ELF-1 (cell line): ENCODE data around the gene AMH.
A peak's percentile ranks its signal among the peaks of the same experiment; 100 is the strongest.

Experiments used
- DNase-seq: peaks from one replicate; pipeline ENCODE4 v3.0.0-alpha.2; 2016; ENCODE audit warnings: low read depth, low spot score

The AMH gene

DNA sequence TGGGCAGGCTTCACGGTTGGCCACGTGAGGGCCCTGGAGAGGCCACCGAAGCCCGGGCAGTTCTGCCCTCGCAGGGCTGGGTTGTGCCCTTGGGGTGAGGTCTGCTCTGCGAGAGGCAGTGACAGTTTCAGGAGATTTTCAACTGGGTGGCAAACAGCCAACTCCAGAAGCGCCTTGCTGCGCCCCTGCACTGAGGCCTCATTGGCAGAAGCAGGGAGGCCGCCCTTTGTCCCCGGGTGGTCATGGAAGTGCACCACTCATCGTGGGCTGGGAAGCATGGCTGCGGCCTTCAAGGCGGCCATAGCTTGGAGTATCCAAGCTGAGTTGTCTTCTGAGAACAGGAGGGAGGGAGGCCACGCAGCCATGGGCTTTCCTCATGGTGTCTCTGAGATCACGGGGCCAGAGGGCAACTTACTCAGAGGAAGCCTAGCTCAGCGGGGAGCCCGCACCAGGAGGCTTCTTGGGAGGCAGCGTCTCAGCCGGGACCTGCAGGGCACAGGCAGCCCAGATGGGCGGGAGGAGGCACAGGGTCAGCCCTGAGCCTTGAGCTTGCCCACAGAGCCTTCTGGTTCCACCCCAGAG lies 27.8 kb upstream of the AMH start:
- no peak for DNase-seq

DNA sequence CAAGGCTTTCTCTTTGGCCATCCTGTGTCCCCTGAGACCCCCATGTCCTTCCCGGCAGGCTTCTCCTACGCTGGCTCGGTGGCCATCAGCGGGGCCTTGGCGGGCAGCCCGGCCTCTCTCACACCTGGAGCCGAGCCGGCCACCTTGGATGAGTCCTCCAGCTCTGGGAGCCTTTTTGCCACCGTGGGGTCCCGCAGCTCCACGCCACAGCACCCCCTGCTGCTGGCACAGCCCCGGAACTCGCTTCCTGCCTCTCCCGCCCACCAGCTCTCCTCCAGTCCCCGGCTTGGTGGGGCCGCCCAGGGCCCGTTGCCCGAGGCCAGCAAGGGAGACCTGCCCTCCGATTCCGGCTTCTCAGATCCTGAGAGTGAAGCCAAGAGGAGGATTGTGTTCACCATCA lies 27.2 kb upstream of the AMH start:
- no peak for DNase-seq

DNA sequence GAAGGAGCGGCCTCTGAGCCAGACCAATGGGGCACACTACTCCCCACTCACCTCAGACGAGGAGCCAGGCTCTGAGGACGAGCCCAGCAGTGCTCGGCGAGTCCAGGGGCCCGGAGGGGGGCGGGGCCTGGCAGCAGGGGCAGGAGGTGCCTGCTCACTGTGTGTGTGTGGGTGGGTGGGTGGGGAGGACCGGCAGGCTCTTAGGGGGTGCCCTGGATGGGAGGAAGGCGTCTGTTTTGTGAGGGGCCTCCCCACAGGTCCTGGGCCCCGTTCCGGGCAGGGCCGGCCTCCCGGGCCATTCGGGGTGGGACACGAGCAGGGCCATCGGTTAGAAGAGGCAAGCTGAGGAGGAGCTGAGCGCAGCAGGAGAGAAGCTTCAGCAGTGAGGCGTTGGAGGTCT lies 25.7 kb upstream of the AMH start:
- DNase-seq = no peak

DNA sequence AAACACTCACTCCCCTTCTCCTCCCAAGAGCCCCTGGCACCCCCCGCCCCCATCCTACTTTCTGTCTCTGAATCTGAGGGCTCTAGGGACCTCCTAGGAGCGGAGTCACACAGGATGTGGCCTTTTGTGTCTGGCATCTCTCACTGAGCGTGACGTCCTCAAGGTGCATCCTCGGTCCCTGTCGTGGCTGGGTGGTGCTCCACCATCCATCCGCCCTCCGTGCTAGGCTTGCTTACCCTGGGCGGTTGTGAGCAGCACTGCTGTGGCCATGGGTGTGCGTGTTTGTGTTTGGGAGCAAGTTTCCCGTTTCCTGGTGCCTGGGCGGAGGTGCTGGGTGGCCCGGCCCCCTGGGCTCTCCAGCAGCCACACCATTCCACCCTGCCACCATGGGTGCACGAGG lies 25.2 kb upstream of the AMH start:
- no peak for DNase-seq

DNA sequence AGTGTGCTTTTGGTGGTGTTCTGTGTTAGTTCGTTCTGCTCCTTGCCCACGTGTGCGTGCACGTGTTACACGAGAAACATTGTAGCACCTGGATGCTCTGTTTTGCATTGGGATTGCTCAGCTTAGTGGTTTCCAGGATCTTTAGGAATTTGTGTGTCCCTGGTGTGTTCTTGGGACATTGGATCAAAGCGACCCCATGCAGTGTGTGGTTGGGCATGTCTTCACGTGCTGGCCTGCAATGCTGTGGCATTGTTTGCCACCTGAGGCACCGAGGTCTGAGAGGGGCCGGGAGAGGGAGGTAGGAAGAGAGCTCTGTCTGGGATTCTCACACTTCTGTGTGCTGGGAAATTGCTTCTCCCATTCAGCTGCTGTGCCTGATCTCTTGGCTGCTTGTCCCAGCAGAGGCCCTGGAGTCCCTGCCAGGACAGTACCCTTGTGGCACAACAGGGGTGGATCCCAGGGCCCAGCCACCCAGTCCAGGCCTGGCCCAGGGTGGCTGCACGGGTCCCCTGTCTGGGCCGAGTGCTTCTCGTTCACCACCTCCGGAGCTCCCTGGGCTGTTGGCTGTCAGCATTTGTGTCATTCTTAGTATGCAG lies 24.3 kb upstream of the AMH start:
- DNase-seq = no peak

DNA sequence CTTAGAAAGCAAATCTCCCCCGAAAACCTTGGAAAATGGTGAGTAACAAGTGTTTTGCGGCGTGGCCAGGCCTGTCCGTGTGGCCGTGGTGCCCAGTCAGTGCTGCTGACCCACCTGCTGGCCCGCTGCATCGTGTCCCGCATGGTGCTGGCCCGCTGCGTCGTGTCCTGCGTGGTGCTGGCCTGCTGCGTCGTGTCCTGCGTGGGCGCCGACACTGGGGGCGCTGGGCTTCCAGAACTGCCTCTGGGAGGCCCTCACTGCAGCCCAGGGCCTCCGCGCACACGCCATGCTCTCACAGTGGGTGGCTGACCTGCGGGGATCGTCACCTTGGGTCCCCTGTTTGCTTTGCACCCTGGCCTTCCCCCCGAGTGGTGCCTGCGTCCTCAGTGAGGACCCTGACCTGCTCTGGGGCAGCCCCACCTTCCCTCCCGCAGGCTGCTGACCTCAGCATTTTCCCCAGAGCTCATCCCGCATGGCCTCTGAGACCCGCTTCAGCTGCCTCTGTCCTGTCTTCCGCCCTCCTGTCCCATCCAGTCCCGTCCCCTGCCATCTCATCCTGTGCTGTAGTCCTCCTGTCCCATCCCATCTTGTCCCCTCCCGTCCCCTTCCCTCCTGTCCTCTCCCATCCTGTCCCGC lies 23.6 kb upstream of the AMH start:
- no peak for DNase-seq

DNA sequence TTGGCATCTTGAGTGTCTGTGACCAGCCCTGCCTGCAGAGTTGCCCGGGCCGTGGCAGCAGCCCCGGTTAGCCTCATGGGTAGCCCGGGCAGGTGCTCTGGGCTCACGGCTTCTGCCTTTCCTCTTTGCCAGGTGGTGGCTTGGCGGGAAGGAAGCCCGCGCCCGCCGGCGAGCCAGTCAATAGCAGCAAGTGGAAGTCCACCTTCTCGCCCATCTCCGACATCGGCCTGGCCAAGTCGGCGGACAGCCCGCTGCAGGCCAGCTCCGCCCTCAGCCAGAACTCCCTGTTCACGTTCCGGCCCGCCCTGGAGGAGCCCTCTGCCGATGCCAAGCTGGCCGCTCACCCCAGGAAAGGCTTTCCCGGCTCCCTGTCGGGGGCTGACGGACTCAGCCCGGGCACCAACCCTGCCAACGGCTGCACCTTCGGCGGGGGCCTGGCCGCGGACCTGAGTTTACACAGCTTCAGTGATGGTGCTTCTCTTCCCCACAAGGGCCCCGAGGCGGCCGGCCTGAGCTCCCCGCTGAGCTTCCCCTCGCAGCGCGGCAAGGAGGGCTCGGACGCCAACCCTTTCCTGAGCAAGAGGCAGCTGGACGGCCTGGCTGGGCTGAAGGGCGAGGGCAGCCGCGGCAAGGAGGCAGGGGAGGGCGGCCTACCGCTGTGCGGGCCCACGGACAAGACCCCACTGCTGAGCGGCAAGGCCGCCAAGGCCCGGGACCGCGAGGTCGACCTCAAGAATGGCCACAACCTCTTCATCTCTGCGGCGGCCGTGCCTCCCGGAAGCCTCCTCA lies 22.9 kb upstream of the AMH start:
- DNase-seq = no peak

DNA sequence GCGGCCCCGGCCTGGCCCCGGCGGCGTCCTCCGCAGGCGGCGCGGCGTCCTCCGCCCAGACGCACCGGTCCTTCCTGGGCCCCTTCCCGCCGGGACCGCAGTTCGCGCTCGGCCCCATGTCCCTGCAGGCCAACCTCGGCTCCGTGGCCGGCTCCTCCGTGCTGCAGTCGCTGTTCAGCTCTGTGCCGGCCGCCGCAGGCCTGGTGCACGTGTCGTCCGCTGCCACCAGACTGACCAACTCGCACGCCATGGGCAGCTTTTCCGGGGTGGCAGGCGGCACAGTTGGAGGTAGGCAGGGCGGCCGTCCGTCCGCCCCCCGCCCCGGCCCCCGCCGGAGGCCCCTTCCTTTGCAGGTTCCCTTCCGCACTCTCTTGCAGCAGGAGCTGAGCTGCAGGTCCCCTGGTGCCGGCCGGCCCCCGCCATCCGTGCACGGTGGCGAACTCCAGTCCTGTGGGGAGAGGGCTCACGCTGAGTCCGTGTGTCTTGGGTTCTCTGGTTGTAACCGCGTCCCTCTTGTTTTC lies 22.2 kb upstream of the AMH start:
- peak; percentile 53 for DNase-seq

DNA sequence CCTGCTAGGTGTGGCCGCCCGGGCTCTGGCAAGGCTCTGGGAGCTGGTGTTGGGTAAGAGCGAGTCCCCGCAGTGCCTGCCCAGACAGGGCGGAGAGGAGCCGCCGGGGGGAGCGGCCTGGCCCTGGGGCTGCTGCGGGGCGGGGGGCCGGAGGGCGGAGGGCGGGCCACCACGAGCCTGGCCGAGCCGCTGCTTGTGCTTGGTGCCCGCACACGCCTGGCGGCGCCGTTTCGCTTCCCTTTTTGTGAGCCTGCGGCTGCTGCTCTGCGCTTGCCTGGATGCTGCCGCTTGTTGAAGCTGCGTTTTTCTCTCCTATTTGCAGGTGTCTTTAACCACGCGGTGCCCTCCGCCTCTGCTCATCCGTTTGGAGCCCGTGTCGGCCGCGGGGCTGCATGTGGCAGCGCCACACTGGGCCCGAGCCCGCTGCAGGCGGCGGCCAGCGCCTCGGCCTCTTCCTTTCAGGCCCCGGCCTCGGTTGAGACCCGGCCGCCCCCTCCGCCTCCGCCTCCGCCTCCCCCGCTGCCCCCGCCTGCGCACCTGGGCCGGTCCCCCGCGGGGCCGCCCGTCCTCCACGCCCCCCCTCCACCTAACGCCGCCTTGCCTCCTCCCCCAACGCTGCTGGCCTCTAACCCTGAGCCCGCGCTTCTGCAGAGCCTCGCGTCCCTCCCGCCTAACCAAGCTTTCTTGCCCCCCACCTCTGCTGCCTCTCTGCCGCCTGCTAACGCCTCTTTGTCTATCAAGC lies 21.5 kb upstream of the AMH start:
- peak; percentile 80 for DNase-seq

DNA sequence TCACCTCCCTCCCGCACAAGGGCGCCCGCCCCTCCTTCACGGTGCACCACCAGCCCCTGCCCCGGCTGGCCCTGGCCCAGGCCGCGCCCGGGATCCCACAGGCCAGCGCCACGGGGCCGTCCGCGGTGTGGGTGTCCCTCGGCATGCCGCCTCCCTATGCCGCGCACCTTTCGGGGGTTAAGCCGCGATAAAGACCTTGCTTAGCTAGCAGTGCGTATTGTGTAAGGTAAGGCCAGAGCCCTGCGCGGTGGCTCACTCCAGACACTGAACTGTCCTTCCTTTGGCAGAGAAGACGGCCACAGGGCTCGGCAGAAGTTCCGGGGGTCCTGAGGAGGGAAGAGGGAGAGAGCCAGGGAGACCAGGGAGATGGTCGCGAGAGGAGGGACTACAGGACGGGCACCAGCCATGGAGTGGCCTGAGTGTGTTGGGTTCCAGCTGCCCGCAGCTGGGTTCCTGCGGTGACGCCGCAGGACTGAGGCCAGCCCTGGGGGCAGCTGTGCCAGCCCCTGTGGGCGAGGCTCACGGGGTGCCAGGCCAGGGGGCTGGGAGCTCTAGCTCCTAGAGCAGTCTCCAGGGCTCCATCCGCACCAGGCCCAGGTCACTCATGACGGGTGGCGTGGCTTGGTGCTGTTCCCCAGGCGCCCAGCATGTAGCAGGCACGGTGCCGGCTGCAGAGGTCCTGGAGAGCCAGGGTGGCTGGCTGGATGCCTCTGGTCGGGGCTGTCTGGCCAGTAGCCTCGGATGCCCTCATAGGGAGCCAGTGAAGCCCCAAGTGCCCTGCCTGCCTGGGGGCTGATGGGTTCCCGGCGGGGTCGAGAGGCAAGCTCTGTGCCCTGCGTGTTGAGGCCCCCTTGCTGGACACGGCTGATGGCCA lies 20.7 kb upstream of the AMH start:
- no peak for DNase-seq

DNA sequence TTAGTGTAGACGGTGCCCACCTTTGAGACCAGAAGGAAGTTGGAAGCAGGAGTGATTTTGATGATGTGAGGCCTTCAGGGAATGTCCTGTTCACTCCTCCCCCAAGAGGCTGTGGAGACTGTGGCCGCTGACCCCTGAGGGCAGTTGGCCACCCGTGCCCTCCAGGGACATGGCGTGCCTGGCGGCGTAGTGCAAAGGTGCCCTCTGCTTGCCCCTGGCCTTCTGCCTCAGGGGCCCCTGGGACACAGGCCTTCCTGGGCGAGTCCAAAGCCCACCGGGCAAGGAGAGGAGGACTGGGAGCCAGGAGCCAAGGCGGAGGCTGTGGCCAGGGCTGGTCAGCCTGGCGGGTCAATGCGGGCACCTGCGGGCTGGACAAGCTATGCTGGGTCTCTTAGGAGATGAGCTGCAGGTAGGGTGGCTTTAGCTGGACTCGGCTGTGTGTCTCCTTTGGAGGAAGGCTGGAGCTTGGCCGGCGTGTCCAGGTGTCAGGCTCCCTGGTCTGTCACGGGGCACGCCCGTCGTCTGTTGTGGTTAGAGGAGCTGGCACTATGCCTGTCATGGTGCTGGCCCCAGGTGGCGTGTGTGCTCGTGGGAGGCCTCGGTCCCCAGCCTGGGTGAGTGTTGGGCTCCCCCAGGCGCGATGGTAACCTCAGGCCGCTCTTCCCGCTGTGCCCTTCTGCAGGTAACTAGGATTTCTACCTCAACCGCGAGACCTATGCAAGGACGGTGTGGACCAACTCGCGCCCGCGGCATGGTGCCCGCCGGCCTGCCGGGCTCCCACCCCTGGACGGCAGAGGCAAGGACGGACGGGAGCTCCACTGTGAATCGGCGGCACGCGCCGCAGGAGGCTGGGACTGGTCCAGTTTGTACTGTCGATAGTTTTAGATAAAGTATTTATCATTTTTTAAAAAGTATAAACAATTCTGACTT lies 19.8 kb upstream of the AMH start:
- DNase-seq = no peak

DNA sequence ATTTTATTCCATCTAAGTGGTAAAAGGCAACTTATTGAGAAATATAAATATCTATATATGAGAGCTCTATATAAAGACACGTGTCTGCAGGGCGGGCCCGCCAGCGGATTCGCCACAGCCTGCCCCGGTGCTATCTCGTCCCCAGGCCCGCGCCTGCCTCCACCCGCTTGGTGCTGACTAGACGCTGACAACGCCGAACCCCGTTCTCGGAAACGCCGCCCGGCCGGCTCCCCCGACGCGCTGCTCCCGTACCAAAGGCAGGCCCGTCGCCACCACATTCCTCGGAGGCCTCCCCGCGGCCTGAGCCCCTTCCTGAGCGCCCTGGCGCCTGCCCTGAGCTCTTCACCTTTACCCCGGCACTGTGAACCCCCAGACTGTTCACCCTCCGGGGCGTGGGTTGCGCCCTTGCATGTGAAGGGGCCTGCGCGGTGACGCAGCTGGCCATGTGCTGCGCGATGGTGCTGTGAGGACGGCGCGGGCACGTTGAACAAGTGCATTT lies 19.0 kb upstream of the AMH start:
- no peak for DNase-seq

DNA sequence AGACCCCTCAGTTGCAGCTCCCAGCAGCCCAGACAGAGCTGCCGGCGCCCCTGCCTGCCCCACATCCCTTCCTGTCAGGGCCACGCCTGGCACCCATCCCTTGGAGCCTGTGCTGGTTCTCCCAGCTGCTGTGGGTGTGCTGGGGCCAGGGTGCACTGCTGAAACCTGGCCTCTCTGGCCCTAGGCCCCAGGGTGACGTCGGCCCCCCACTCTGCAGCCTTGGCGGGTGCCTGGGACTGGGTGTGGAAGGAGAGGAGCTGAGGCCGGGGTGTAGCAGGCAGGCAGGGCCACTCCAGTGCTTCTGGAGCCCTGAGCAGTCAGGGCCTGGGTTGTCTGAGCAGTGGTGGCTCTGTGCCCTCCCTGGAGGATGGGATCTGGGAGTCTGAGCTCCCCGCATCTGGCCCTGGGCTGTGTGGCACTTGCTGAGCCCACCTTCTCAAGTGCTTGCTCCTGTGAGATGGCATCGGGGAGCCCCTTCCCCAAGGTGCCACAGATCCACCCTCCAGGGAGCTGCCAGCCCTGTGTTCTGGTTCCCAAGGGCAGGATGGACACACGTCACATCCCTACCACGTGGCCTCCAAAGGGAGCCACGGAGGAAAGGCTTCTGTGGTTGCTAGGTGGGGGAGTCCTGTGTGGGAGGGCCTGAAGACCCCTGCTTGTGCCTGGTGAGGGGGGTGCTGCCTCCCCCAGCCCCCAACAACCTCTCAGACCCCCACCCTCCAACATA lies 18.2 kb upstream of the AMH start:
- DNase-seq = no peak

DNA sequence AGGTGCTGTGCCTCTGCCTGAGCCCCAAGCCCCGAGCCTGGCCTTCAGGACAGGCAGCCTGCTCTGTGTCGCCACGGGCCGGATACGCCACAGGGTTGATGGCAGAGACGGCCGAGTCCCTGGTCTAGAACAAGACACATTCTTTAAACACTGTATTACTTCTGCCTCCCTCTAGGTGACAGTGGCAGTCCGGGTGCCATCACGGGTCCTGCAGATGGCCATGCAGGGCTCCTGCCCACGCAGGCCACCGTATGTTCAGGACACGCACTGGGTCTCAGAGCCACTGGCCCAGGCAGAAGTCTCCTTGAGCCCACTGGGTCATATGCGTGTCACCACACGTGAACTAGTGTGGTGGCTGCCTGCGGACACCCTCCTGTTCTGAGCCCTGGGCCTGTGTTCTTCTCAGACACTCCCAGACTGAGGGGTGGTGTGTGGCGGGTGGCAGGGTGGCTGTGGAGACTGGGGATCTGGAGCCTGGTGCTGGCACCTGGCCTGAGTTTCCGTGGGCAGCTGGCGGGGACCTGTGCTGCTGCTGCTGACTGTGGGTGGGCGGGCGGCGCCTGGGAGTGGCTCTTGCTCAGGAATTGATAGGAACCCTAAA lies 17.4 kb upstream of the AMH start:
- no peak for DNase-seq

DNA sequence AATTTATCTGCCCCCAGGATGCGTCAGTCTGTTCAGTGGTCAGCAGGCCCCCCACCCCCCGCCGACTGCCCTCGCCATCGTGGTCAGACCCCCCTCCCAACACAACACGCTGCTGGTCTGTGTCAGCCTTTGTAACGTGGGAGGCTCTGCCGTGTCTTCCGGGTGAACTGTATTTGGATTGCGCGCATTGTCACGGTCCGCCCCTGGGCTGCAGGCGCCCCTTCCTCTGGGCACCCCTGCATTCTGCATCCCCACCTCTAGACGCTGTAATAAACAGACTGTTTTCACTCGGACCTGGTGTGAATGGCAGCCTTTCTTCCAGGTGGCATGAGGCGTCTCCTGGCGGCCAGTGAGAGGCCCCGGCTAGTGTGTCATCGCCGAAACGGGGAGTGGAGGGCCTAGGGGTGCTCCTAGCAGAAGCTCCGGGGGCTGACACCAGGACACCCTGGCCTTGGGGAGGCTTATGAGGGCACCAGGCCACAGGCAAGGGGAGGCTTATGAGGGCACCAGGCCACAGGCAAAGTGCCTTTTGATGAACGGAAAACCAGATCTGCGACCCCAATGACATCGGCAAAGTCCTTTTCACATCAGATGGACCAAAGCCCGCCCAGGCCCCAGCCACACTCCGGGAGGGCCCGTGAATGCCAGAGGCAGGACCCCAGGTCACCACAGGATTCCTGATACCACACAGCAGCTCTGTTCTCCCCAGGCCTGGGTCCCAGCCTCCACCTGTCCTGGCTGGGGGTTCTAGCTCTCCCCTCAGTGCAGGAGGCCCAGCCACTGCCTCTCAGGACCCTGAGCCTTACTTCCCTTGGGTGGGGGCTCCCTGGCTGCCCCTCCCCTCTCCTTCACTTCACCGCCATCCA lies 16.6 kb upstream of the AMH start:
- no peak for DNase-seq

DNA sequence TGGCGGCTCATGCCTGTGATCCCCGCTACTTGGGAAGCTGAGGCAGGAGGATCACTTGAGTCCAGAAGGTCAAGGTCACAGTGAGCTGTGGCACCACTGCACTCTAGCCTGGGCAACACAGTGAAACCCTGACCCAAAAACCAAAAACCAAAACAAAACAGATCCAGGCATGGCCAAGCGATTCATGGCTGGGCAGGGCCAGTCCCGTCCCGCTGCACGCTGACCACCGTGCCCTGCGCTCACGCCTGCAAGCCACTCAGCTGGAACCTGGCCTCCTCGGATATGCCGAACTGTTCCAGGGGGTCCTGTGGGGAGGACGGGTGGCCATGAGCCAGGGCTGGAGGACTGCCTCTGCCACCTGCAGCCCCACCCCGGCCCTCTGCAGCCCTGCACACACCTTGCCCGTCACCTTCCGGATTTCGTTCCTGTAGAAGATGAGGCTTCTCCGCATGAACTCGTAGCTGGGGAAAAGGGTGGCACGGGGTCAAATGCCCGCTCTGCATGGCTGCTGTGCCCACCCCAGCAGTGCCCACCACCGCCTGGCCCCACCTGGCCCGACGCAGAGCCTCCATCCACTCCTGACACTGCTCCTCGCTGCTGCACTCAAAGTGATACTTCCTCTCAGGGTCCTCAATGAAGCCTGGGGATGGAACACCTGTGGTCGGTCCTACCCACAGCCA lies 15.4 kb upstream of the AMH start:
- no peak for DNase-seq

DNA sequence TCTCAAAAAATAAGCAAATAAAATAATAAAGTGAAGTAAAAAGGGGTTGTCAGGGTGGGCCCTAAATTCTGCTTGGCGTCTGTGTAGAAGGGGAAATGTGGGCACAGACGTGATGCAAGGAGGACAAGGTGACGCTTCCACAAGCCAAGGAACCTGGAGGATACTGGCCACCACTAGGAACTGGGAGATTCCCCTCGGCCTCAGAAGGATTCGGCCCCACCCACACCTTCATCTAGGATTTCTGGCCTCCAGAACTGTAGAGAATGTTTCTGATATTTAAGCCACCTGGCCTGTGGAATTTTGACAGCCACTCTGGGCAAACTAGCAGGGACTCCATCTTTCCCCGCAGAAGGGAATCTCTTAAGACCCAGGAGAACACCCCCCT lies 14.1 kb upstream of the AMH start:
- DNase-seq = no peak
